GM21528 (cell line): ENCODE measurements around the gene MAGEL2.

Experiments used
- ATAC-seq: cut with Tn5 transposase; IDR thresholded peaks from one replicate; pipeline ENCODE4 v1.9.1; 2021; ENCODE audit warnings: mild to moderate bottlenecking, moderate library complexity; ENCODE audit not compliant: unreplicated experiment, low FRiP score

MAGEL2 gene

GRCh38 chr15:23647421-23648370 is at the start of gene MAGEL2:
Gene MAGEL2 (minus strand): TSS chr15:23647867. CDS start chr15:23647742, 125 bp downstream.
- ATAC-seq, result no peak

DNA sequence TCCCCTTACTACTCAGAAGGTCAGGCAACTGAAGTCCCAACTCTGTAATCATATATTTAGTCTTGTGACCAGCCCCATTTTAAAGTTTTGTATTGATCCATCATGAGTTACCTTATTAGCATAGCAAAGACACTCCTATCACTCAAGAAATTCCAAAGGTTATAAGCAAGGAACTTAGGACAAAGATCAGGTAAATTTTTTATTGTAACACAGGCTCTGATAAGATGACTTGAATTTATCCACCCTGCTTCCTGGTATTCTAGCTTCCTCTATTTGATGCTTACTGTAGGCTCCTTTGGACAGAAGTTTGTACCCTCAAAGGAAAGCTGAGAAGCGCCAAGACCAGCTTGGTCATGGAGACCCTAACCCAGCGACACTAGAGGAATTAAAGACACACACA is 47.6 kb upstream of the MAGEL2 start:
- no peak for ATAC-seq

DNA sequence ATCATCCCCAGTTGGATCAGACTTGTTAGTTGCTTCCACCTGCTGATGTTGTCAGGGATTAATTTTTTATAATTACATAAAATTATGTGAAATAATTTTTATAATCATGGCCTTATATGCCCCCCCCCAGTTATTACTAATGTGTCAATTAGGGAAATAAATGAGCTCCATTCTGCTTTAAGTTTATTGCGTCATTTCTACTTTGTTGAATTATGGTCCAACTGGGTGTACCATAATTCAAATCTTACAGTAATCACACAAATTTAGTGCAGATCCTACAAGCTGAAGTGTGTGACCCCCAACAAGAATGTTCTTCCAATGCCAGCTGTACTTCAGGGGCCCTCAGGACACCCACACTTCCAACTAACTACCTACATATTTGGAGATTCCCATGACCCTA is 46.9 kb upstream of the MAGEL2 start:
- no peak for ATAC-seq

- no peak for ATAC-seq
Observed at GRCh38 chr15:23690450-23690852, 42.8 kb upstream of the MAGEL2 start.

- no peak for ATAC-seq
Observed at GRCh38 chr15:23690015-23690414, 42.3 kb upstream of the MAGEL2 start.

- no peak for ATAC-seq
Observed at GRCh38 chr15:23687143-23687470, 39.4 kb upstream of the MAGEL2 start, which contains the start of gene NDN. Gene NDN (minus strand): TSS chr15:23687305. CDS start chr15:23687217, 88 bp downstream.

DNA sequence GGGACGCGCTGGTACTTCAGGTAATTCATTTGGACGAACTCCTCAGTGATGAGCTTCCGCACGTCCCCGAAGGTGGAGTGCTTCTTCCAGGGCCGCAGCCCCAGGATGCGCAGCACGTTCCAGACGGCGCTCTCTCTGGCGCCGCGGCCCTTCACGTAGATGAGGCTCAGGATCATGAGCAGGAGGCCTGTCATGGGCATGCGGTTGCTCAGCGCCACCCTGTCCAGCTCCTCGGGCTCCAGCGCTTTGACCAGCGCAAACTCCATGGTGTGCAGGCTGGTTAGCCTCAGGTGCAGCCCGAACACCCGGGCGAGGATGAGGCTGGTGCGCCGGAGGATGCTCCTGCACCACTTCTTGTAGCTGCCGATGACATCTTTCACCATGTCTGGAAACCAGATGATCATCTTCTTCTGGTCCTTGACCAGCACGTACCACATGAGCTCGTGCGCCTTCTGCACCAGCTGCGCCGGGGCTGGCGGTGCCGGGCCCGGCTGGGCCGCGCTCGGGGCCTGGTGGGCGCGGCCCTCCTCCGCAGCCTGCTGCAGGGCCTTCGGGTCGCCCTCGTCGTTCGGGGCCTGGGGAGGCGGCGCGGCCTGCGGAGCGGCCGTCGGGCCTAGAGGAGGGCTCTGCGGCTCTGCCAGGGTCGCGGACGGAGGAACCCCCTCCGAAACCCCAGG is 38.9 kb upstream of the MAGEL2 start:
- no peak for ATAC-seq

- no peak for ATAC-seq
Observed at GRCh38 chr15:23671481-23671880, 23.8 kb upstream of the MAGEL2 start.

- ATAC-seq, result no peak
Observed at GRCh38 chr15:23670970-23671369, 23.3 kb upstream of the MAGEL2 start.

DNA sequence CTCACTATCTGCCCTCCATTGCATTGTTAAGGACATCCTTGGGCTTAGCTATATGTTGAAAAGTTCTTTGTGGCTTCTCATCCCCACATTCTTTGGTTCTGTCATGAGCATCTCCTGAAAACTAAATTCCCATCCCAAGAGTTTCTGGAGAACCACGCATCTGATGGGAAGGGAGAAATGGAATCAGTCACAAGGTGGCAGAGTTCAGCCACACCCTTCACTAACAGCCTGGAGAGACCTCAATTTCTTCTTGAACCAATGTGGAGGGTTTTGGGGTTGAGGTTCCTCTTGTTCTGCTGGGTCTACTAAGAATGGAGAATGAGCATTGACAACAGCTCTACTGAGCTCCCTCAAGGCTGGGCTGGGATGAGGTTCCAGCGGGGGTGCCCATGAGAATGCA is 15.6 kb upstream of the MAGEL2 start:
- no peak for ATAC-seq

DNA sequence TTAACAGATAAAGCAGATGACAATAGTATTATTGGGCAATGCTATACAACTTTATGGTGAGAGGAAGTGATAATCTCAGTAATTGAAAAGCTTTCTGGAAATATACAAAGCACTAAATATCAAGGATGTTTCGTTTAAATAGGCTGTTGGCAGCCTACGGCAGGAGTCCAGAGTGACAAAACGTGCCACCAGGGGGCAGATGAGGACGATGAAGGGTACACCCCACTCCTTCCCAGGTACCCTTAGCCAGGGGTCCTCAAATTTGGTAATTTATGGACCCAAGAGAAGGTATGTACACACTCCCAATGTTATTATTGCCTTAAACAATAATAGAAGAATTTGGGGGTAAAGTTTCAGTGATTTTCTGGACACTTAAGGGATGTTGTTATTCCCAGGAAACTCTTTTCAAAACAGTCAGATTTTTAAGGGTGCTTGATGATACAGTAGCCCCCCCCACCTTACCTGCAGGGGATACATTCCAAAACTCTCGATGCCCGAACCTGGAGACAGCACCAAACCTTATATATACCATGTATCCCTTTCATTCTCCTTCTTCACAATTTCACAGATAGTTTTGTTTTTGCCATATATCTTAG is 1.4 kb upstream of the MAGEL2 start:
- no peak for ATAC-seq

DNA sequence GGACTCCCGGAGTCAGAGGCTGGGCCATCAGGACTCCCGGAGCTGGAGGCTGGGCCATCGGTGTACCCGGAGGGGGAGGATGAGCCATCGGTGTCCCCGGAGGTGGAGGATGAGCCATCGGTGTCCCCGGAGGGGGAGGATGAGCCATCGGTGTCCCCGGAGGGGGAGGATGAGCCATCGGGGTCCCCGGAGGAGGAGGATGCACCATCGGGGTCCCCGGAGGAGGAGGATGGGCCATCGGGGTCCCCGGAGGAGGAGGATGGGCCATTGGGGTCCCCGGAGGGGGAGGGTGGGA is 719 bp downstream of the MAGEL2 start:
- ATAC-seq, result no peak

- no peak for ATAC-seq
Observed at GRCh38 chr15:23646165-23647000, 1.3 kb downstream of the MAGEL2 start.

DNA sequence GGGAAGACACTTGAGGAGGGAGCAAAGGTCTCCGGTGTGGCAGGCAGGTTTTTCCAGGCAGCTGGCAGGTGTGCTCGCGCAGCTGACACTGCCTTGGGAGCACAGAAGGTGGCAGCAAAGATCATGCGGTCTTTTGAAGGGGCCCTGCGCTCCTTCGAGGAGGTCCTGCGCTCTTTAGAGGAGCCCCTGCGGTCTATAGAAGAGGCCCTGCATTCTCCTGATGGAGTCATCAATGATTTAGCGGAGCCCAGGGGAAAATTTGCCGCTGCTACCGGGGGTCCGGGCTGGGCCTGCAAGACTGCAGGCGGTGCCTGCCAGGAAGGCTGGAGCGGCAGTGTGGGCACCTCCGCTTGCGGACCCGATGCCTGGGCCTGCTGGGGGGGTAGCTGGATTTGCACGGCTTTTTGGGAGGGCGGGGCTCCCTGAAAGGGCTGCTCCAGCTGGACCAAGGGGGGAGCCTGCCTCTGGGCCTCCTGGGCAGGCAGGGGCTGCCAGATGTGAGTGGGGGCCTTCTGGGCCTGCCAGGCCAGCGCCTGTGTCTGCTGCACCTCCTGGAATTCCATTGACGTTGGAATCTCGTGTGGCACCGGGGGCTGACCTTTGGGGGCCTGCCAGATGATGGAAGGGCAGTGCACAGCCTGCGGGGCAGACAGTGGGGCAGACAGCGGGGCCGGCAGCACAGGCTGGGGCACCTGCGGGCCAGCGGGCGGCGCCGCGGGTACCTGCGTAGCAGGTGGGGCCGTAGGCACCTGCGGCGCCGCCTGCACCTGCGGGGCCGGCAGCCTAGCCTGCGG is 2.1 kb downstream of the MAGEL2 start:
- ATAC-seq, result no peak

- no peak for ATAC-seq
Observed at GRCh38 chr15:23644829-23645228, 2.8 kb downstream of the MAGEL2 start.

DNA sequence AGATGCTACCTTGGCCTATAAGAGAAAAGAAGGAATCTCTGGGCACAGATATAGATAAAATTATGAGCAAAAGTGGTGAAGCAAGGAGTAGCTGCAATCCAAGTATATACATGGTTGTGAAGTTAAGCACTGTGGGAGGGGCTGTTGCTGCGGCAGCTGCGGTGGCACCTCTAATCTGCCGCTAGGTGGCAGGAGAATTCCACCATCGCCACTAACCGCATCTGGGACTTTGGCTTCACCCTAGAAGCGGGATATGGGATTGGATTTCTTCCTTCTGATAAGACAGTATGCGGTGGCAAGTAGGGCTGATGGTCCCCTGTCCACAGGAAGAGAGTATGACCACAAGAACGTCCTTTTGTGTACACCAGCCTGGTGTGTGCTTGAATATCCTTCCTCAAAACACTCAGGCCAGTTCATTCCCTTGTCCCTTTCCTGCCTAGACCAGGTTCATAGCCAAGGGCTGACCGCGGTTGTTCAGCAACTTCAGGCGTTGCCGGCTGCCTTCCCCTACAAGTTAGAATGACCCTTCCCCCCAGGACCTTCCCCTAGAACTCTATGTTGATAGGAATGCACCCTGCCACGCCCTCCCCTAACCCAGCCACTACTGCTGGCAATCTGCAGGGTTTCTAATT is 5.1 kb downstream of the MAGEL2 start:
- ATAC-seq, result no peak

- no peak for ATAC-seq
Observed at GRCh38 chr15:23634181-23634580, 13.5 kb downstream of the MAGEL2 start.

GRCh38 chr15:23629234-23629805 is 18.3 kb downstream of the MAGEL2 start:
- ATAC-seq, result no peak

DNA sequence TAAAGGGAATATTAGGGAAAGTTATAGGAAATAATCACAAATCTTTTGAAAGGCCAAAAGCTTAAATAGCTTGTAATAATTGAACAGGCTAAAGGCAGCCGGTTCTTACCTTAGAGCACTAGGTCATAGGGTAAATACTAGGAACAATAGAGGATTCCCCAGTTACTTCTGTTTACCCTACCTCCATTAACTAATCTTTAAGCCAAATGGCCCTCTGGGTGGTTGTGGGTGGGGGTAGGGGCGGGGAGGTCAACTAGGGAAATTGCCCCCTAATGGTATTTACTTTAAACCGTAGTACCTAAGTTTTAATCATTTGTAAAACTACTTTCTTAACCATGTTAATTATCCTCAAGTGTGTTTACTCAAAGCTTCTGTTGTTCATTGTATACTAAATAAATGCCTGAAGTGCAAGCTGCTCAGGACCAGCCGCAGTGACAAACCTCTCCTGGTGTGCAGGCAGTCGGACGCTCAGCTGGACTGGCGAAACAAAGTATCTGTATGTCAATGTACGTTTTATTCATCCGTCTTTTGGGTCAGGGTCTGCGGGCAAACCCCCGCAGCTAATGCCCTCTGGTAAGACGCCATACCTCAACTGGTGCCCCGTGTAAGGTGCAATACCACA is 18.9 kb downstream of the MAGEL2 start:
- ATAC-seq, result no peak
